GM19351 (cell line): ENCODE results near the gene PHKG1.
"Not testable (repeated sequence)": the region's sequence is repeated elsewhere in the genome, so short reads cannot be mapped to it uniquely, and the experiment has no call there.

Experiments used
- ATAC-seq: cut with Tn5 transposase; IDR thresholded peaks from one replicate; pipeline ENCODE4 v1.9.1; 2021; ENCODE audit warnings: mild to moderate bottlenecking, moderate library complexity; ENCODE audit not compliant: unreplicated experiment

Gene PHKG1

DNA sequence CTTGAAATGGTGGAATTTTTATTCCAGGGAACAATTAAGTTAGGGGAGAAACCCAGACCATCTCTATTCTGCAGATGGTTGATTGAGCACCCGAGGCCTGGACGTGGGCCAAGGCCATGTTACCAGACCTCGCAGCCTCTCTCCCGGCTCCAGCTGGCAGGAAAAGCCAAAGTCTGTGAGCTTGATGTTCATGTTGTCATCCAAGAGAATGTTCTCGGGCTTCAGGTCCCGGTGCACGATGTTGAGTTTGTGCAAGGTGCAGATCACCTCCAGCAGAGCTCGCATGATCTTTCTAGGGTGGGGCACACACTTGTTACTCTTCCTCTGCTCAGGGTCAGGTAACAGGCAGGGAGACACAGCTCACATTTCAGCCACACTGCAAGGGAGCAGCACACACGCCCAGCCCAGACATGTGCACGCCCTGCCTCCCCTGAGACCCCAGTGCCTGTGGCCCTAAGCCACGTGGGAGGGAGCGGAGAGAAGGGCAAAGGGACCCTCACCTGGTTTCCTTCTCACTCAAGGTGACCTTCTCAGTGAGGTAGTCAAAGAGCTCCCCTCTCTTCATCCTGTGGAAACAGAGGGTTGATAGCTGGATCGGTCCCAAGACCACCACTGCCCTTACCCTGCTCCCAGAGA is 9.5 kb downstream of the PHKG1 start:
- no peak for ATAC-seq

DNA sequence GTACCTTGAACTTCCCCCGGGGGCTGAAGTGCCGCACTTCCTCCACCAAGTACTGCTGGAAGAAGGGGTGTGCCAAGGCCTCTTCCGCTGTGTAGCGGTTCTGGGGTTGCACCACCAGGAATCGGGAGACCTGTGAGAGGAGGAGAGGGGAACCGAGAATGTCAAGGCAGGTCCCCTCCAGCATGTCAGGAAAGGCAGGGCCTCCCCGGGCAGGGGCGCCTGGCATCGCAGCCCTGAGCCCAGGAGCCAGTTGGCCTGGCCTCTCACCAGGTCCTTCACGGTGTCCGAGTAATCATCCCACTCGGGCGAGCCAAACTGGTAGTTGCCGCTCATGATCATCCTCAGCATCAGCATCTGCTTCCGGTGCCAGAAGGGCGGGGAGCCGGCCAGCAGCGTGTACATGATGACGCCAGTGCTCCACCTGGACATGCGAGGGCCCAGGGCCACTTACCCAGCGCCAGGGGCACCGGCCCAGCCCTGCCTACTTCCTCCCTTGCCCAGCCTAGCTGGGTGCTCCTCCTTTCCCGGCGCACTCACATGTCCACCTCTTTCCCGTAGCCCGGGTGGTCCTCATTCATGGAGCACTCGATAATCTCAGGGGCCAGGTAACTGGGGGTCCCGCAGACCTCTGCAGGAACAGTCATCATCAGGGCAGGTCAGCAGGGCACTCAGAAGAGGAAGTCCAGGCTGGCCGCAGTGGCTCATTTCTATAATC is 11.0 kb downstream of the PHKG1 start:
- no peak for ATAC-seq

GRCh38 chr7:56080726-56081435 is 11.9 kb downstream of the PHKG1 start:
- not testable (repeated sequence) for ATAC-seq

DNA sequence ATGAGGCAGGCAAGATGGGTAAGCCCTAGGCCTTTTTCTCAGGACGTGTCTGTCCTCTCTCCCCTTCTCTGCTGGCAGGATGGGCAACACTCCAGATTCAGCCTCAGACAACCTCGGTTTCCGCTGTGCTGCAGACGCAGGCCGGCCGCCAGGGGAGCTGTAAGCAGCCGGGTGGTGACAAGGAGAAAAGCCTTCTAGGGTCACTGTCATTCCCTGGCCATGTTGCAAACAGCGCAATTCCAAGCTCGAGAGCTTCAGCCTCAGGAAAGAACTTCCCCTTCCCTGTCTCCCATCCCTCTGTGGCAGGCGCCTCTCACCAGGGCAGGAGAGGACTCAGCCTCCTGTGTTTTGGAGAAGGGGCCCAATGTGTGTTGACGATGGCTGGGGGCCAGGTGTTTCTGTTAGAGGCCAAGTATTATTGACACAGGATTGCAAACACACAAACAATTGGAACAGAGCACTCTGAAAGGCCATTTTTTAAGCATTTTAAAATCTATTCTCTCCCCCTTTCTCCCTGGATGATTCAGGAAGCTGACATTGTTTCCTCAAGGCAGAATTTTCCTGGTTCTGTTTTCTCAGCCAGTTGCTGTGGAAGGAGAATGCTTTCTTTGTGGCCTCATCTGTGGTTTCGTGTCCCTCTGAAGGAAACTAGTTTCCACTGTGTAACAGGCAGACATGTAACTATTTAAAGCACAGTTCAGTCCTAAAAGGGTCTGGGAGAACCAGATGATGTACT is 13.1 kb downstream of the PHKG1 start:
- ATAC-seq = no peak

GRCh38 chr7:56078196-56078595 is 14.6 kb downstream of the PHKG1 start:
- no peak for ATAC-seq

- ATAC-seq = no peak
Measured at GRCh38 chr7:56077681-56078080, 15.1 kb downstream of the PHKG1 start.

DNA sequence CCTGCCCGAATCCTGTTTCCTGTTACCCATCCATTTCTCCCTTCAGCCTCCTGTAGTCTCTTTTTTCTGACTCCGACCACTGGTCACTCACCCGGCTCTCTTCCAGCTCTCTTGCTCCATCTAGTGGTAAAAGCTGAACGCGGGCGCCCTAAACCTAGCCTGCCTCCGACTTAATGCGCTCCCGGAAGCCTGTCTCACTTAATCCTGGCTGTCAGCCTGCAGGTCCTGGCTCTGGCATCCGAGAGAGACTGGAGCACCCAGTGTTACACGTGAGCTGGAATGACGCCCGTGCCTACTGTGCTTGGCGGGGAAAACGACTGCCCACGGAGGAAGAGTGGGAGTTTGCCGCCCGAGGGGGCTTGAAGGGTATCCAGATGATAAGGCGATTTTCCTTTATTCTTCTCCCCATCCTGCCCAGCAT is 18.4 kb downstream of the PHKG1 start:
- peak; percentile 94 for ATAC-seq

DNA sequence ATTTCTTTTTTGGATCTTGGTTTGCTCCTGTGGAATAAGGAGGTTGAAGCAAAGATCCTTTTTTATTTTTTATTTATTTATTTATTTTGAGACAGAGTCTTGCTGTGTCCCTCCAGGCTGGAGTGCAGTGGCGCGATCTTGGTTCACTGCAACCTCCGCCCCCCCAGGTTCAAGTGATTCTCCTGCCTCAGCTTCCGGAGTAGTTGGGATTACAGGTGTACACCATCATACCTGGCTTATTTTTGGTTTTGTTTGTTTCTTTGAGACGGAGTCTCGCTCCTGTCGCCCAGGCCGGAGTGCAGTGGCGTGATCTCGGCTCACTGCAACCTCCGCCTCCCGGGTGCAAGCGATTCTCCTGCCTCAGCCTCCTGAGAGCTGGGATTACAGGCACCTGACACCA is 26.4 kb downstream of the PHKG1 start:
- ATAC-seq = not testable (repeated sequence)

- ATAC-seq = peak; percentile 83
Measured at GRCh38 chr7:56063882-56064625, 28.7 kb downstream of the PHKG1 start, which contains the start of gene SUMF2. TSS of gene SUMF2 (plus strand) at chr7:56064286. CDS start at chr7:56064312, 26 bp downstream.

GRCh38 chr7:56063500-56063881 is 29.3 kb downstream of the PHKG1 start:
- no peak for ATAC-seq

DNA sequence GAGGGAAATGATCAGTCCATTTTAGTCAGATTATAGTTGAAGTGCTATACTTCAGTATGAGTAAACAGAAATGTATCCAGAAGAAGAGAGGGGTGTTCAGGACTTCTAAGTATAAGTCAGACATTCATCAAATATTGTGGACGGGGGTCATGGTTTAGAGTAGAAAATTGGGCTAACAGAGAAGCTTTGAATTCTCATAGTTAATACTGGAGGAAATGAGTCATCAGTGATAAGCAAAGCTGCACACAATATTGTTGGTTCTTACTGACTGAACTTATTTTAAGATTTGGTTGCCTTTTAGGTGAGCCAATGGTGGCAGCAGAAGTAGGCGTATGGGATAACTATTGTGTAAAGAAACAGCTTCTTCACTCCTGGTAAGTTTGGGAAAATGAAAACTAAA is 30.4 kb downstream of the PHKG1 start:
- no peak for ATAC-seq

- ATAC-seq = no peak
Measured at GRCh38 chr7:56053993-56054392, 38.8 kb downstream of the PHKG1 start.

GRCh38 chr7:56053379-56053778 is 39.4 kb downstream of the PHKG1 start:
- no peak for ATAC-seq

GRCh38 chr7:56051339-56052191 is 41.2 kb downstream of the PHKG1 start, which contains the start of the genes CCT6A and PSPH:
TSS of gene CCT6A (plus strand) at chr7:56051765. CDS start at chr7:56051849, 84 bp downstream.
TSS of gene PSPH (minus strand) at chr7:56051444. CDS start at chr7:56021212, 30,232 bp downstream.
- ATAC-seq = peak; percentile 93

DNA sequence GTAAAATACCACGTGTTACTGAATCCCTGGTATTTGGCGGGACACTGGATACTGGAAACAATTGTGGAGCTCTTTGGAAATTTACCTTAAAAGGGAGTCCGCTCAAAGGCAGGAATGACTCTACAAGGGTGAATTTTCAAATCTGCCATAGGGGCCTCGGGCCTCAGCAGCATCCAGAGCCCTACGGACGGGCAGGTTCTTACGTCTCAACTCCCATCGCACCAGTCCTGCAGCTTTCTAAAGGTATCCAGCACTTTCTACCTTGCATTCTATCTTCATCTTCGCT is 41.8 kb downstream of the PHKG1 start:
- ATAC-seq = no peak

DNA sequence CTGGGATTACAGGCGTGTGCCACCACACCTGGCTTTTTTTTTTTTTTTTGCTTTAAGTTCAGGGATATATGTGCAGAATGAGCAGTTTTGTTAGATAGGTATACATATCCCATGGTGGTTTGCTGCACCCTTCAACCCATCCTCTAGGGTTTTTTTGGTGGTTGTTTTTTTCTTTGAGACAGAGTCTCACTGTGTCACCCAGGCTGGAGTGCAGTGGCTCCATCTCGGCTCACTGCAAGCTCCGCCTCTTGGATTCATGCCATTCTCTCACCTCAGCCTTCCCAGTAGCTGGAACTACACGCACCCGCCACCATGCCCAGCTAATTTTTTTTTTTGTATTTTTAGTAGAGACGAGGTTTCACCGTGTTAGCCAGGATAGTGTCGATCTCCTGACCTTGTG is 44.0 kb downstream of the PHKG1 start:
- ATAC-seq = not testable (repeated sequence)

DNA sequence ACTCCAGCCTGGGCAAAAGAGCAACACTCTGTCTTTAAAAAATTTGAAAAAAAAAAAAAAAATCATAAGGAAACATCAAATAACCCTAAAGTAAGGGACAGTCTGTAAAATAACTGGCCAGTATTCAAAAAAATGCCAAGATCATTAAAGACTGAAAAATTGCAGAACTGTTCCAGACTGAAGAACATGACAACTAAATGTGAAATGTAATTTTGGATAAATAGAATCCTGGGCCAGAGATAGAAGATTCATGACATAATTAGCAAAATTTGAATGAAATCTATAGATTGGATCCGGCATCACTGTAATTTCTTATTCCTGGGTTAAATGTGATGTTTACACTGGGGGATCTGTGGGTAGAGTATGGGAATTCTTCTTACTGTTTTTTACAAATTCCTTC is 44.5 kb downstream of the PHKG1 start:
- no peak for ATAC-seq

DNA sequence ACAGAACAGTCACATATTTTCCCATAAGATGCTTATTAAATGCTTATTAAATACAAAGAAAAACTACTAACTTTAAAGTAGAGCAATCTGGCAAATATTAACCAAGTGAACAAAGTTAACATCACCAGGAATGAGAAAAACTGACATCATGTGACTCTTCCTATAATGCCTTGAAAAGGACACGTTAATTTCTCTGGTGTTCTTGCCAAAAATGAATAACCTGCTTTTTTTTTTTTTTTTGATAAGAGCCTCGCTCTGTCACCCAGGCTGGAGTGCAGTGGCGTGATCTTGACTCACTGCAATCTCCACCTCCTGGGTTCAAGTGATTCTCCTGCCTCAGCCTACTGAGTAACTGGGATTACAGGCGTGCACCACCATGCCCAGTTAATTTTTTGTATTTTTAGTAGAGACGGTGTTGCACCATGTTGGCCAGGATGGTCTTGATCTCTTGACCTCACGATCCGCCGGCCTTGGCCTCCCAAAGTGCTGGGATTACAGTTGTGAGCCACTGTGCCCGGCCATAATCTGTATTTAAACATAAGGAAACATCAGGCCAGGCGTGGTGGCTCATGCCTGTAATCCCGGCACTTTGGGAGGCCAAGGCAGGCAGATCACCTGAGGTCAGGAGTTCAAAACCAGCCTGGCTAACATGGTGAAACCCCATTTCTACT is 45.2 kb downstream of the PHKG1 start:
- ATAC-seq = not testable (repeated sequence)
